H9 (cell line): ENCODE results near the gene FYN. TPM values are rescaled to one million over a fixed set of nuclear protein-coding genes. Genes with fewer than 3 reads are reported as not detected.

ENCODE experiments used
- DNase-seq: peaks from one replicate; pipeline ENCODE4 v3.0.0-alpha.2; 2017
- H2AFZ ChIP-seq: one replicate; pipeline ENCODE4 v1.6.1; 2013; ENCODE audit warnings: mild to moderate bottlenecking, low read length, control low read depth, moderate library complexity
- H2AK5ac ChIP-seq: 2 replicates; pipeline ENCODE4 v1.6.1; 2013; ENCODE audit warnings: low read length, control low read depth, mixed read lengths; ENCODE audit not compliant: insufficient read length
- H2BK120ac ChIP-seq: one replicate; pipeline ENCODE4 v1.6.1; 2013; ENCODE audit warnings: low read depth, mild to moderate bottlenecking, low read length, control low read depth, inconsistent platforms; ENCODE audit not compliant: poor library complexity, severe bottlenecking
- H2BK12ac ChIP-seq: 2 replicates; pipeline ENCODE4 v1.6.1; 2013; ENCODE audit warnings: low read length, control low read depth, mixed read lengths, low read depth; ENCODE audit not compliant: insufficient read length
- H2BK15ac ChIP-seq: 2 replicates; pipeline ENCODE4 v1.6.1; 2013; ENCODE audit warnings: low read depth, low read length, control low read depth
- H2BK20ac ChIP-seq: one replicate; pipeline ENCODE4 v1.6.1; 2013; ENCODE audit warnings: low read depth, mild to moderate bottlenecking, low read length, control low read depth, inconsistent platforms; ENCODE audit not compliant: poor library complexity, severe bottlenecking
- H2BK5ac ChIP-seq: 2 replicates; pipeline ENCODE4 v1.6.1; 2013; ENCODE audit warnings: low read length, control low read depth, mixed read lengths; ENCODE audit not compliant: insufficient read length
- H3K14ac ChIP-seq: 2 replicates; pipeline ENCODE4 v1.6.1; 2013; ENCODE audit warnings: low read length, control low read depth; ENCODE audit not compliant: insufficient read depth
- H3K18ac ChIP-seq: 2 replicates; pipeline ENCODE4 v1.6.1; 2013; ENCODE audit warnings: low read depth, mild to moderate bottlenecking, mixed read lengths, low read length, control low read depth; ENCODE audit not compliant: insufficient read length
- H3K23ac ChIP-seq: 2 replicates; pipeline ENCODE4 v1.6.1; 2013; ENCODE audit warnings: low read length, control low read depth, mixed read lengths, low read depth; ENCODE audit not compliant: insufficient read length
- H3K23me2 ChIP-seq: 2 replicates; pipeline ENCODE4 v1.6.1; 2013; ENCODE audit warnings: low read depth, mild to moderate bottlenecking, mixed read lengths, low read length, control low read depth; ENCODE audit not compliant: insufficient read length, poor library complexity, severe bottlenecking
- H3K27ac ChIP-seq: 2 replicates; pipeline ENCODE4 v1.5.1; 2013; ENCODE audit warnings: low read length, control low read depth, mixed read lengths, low read depth; ENCODE audit not compliant: insufficient read length
- H3K27me3 ChIP-seq: 2 replicates; pipeline ENCODE4 v1.6.1; 2013; ENCODE audit warnings: low read length, control low read depth, inconsistent platforms; ENCODE audit not compliant: insufficient read depth
- H3K4ac ChIP-seq: 2 replicates; pipeline ENCODE4 v1.6.1; 2013; ENCODE audit warnings: low read depth, mild to moderate bottlenecking, control low read depth, inconsistent platforms, low read length, moderate library complexity
- H3K4me1 ChIP-seq: 2 replicates; pipeline ENCODE4 v1.6.1; 2013; ENCODE audit warnings: low read length, control low read depth, inconsistent platforms; ENCODE audit not compliant: insufficient read depth
- H3K4me2 ChIP-seq: 2 replicates; pipeline ENCODE4 v1.6.1; 2013; ENCODE audit warnings: low read length, control low read depth, mixed read lengths; ENCODE audit not compliant: insufficient read length, insufficient read depth
- H3K56ac ChIP-seq: 2 replicates; pipeline ENCODE4 v1.6.1; 2013; ENCODE audit warnings: low read depth, mild to moderate bottlenecking, mixed read lengths, low read length, control low read depth; ENCODE audit not compliant: insufficient read length
- H3K79me1 ChIP-seq: 2 replicates; pipeline ENCODE4 v1.6.1; 2013; ENCODE audit warnings: low read depth, mild to moderate bottlenecking, moderate library complexity, low read length, control low read depth, inconsistent platforms; ENCODE audit not compliant: insufficient read depth, poor library complexity, severe bottlenecking
- H3K79me2 ChIP-seq: 2 replicates; pipeline ENCODE4 v1.6.1; 2013; ENCODE audit warnings: low read length, control low read depth, inconsistent platforms; ENCODE audit not compliant: insufficient read depth
- H3K9ac ChIP-seq: 2 replicates; pipeline ENCODE4 v1.6.1; 2013; ENCODE audit warnings: low read length, control low read depth, mixed read lengths; ENCODE audit not compliant: insufficient read length; ENCODE audit errors: extremely low read depth
- H3K9me3 ChIP-seq: one replicate; pipeline ENCODE4 v1.6.1; 2013; ENCODE audit warnings: low read depth, low read length, inconsistent platforms; ENCODE audit not compliant: control insufficient read depth
- H3T11ph ChIP-seq: one replicate; pipeline ENCODE4 v1.6.1; 2013; ENCODE audit warnings: mild to moderate bottlenecking, low read length, control low read depth, inconsistent platforms
- H4K20me1 ChIP-seq: one replicate; pipeline ENCODE4 v1.6.1; 2013; ENCODE audit not compliant: control insufficient read depth, insufficient read length, insufficient read depth
- H4K5ac ChIP-seq: 2 replicates; pipeline ENCODE4 v1.6.1; 2013; ENCODE audit warnings: low read depth, mild to moderate bottlenecking, mixed read lengths, low read length, control low read depth; ENCODE audit not compliant: insufficient read length
- H4K8ac ChIP-seq: replicated peaks from 2 replicates; pipeline ENCODE4 v1.6.1; 2013; ENCODE audit warnings: low read length, control low read depth, mixed read lengths, low read depth; ENCODE audit not compliant: insufficient read length
- H4K91ac ChIP-seq: 2 replicates; pipeline ENCODE4 v1.6.1; 2013; ENCODE audit warnings: low read depth, mild to moderate bottlenecking, moderate library complexity, mixed read lengths, low read length, control low read depth; ENCODE audit not compliant: insufficient read length
- H3K27ac Mint-ChIP-seq, 3 experiments: 2 replicates in 2 of 3; 3 replicates in 1 of 3; pipeline ENCODE4 v1.8.0; 2020 to 2021; ENCODE audit warnings: mixed read lengths in 3 of 3, mild to moderate bottlenecking in 1 of 3, moderate library complexity in 1 of 3
- H3K27me3 Mint-ChIP-seq: 2 replicates; pipeline ENCODE4 v1.8.0; 2021; ENCODE audit warnings: low read depth, mild to moderate bottlenecking, moderate library complexity, mixed read lengths
- H3K36me3 Mint-ChIP-seq, 3 experiments: 2 replicates in 2 of 3; 3 replicates in 1 of 3; pipeline ENCODE4 v1.8.0; 2020 to 2021; ENCODE audit warnings: low read depth in 3 of 3, mixed read lengths in 3 of 3; ENCODE audit not compliant: insufficient read depth in 1 of 3
- H3K4me1 Mint-ChIP-seq, 2 experiments: 2 replicates each; pipeline ENCODE4 v1.8.0; 2020; ENCODE audit warnings: mixed read lengths in 2 of 2
- H3K4me3 Mint-ChIP-seq, 2 experiments: 2 replicates in 1 of 2; 3 replicates in 1 of 2; pipeline ENCODE4 v1.8.0; 2020 to 2021; ENCODE audit warnings: mild to moderate bottlenecking in 2 of 2, mixed read lengths in 2 of 2, moderate library complexity in 1 of 2
- H3K9me3 Mint-ChIP-seq, 2 experiments: 2 replicates in 1 of 2; 3 replicates in 1 of 2; pipeline ENCODE4 v1.8.0; 2020; ENCODE audit warnings: mild to moderate bottlenecking in 2 of 2, mixed read lengths in 2 of 2, moderate library complexity in 1 of 2
- CTCF ChIP-seq: fragments of 200-600 bp; sonication (generic); conservative IDR thresholded peaks from 3 replicates; pipeline ENCODE4 v1.8.0; 2021; ENCODE audit warnings: antibody characterized with exemption, mild to moderate bottlenecking
- WGBS: extraction: QIAGEN DNeasy Blood & Tissue Kit; methylation state at CpG from one replicate; pipeline ENCODE4 v1.1.7; 2013; ENCODE audit warnings: missing lambda C conversion rate, low lambda C conversion rate, mixed read lengths; ENCODE audit not compliant: insufficient read length; ENCODE audit errors: extremely low coverage; 5-methylcytosine and 5-hydroxymethylcytosine counted together
- total RNA-seq: library from RNA; stranded (reverse); gene quantifications from 2 replicates; pipeline ENCODE4 v1.2.1, GENCODE V29; 2021

FYN gene
- total RNA-seq, 1 experiment from 2014 or later = 64.8 TPM

- no peak overlapping the region for H3K18ac ChIP-seq
- no peaks in the 10 kb centered on the region for H3K79me2 ChIP-seq
- H4K8ac ChIP-seq = no peak overlapping the region
- H3K27ac Mint-ChIP-seq = no peak overlapping the region
- H3K4me1 Mint-ChIP-seq = peaks cover 24 to 32% of the 10 kb centered on the region in 2 experiments
- no peaks in the 10 kb centered on the region for H3K27me3 Mint-ChIP-seq
- H4K20me1 ChIP-seq = no peaks in the 10 kb centered on the region
- no peak overlapping the region for H2AFZ ChIP-seq
- TF ChIP-seq CTCF = no peak
- no peaks in the 10 kb centered on the region for H3K9me3 Mint-ChIP-seq
- no peak overlapping the region for H3K27ac ChIP-seq
- H3K36me3 Mint-ChIP-seq = peaks cover 8 to 34% (median 13%) of the 10 kb centered on the region in 3 experiments; a peak in 6 of 7 replicates
- no peak overlapping the region for H3K14ac ChIP-seq
- no peak overlapping the region for H4K91ac ChIP-seq
- H2AK5ac ChIP-seq = no peak overlapping the region
- H2BK15ac ChIP-seq = no peak overlapping the region
- no peak overlapping the region for H3T11ph ChIP-seq
- no peak overlapping the region for H3K9ac ChIP-seq
- H3K23ac ChIP-seq = no peak overlapping the region
- no peak overlapping the region for H3K4me2 ChIP-seq
- H3K56ac ChIP-seq = no peak overlapping the region
- H3K4ac ChIP-seq = no peak overlapping the region
- no peaks in the 10 kb centered on the region for H3K9me3 ChIP-seq
- no peaks in the 10 kb centered on the region for H3K79me1 ChIP-seq
- H4K5ac ChIP-seq = no peak overlapping the region
- no peak for DNase-seq
- peaks cover 4% of the 10 kb centered on the region; the same call in 1 of the 2 replicates for H3K4me1 ChIP-seq
- H3K27me3 ChIP-seq = no peaks in the 10 kb centered on the region
- H3K23me2 ChIP-seq = no peaks in the 10 kb centered on the region
- H3K4me3 Mint-ChIP-seq = no peak overlapping the region
- no peak overlapping the region for H2BK12ac ChIP-seq
- WGBS = no CpG with 5 or more reads among the region's 10 CpGs
- H2BK20ac ChIP-seq = no peak overlapping the region
- no peak overlapping the region for H2BK5ac ChIP-seq
- H2BK120ac ChIP-seq = no peak overlapping the region
Observed at GRCh38 chr6:111714416-111715270, 158.6 kb downstream of the FYN start.
